Measurements from ENCODE around the gene PXN. TPM values are rescaled to one million over a fixed set of nuclear protein-coding genes. Genes with fewer than 3 reads are reported as not detected.

The PXN gene
- total RNA-seq, 2 donors from 2014 or later = 133 to 142 TPM

- Histone ChIP-seq H3K27me3 (no peaks in the 10 kb centered on the region), H3K27ac (peak overlapping the region; percentile 73), H3K9ac (ENCODE audit: low read depth in 2 of 2, low read length in 2 of 2) (peak overlapping the region; percentile 16 to 21), H3K9me3 (no peaks in the 10 kb centered on the region), H3K36me3 (no peaks in the 10 kb centered on the region), H3K4me3 (no peak overlapping the region), H3K4me1 (peaks cover 20% of the 10 kb centered on the region)
- DNase-seq = no peak
- intact Hi-C loops (cut with DNase I) = no loop called here
- no peak for TF ChIP-seq CTCF (IDR thresholded peaks at IDR 0.05)
These were observed 29.9 kb downstream of the PXN start for GRCh38 chr12:120235369-120236323.

DNA sequence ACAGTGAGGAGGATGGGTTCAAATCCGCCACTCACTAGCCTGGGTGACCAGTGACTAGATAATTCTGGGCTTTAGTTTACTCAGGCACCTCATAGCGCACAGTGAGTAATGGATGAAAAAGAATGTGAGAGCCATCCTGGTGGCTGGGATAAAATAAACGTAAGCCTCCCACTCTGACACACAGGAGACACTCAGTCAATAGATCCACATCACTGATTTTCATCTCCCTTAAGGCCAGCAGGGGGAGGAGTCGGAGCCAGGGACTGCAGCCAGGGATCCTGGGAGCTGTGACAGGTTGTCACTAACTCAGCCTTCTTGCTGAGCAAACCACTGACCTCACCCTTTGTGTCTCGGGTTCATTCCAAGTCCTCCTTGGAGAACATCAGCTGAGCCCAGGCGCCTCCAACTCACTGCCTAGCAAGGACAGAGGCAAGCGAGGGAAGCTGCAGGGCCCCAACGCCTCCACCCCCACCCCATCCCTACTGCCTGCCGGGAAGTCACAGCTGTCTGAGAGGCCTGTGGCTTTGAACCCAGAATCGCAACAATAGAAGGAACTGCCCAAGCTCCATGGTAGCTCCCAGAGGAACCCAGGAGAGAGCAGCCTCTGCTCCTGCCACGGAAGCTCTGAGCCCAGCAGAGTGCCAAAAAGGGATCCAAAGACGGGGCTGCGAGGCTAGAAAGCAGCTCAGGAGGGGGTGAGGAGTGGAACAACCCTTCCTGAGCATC is 30.7 kb downstream of the PXN start:
- Histone ChIP-seq H3K36me3 (no peaks in the 10 kb centered on the region), H3K27ac (peak overlapping the region; percentile 73), H3K4me3 (no peak overlapping the region), H3K9ac (ENCODE audit: low read depth in 2 of 2, low read length in 2 of 2) (peak overlapping the region; percentile 16 to 44), H3K4me1 (peaks cover 28% of the 10 kb centered on the region), H3K27me3 (no peaks in the 10 kb centered on the region), H3K9me3 (no peaks in the 10 kb centered on the region)
- peak; percentile 29 for TF ChIP-seq CTCF (IDR thresholded peaks at IDR 0.05)
- intact Hi-C loops (cut with DNase I) = no loop called here
- DNase-seq = peak; percentile 74

- Histone ChIP-seq H3K36me3 (no peaks in the 10 kb centered on the region), H3K9me3 (no peaks in the 10 kb centered on the region), H3K27me3 (no peaks in the 10 kb centered on the region), H3K4me1 (peaks cover 55% of the 10 kb centered on the region), H3K9ac (ENCODE audit: low read depth in 2 of 2, low read length in 2 of 2) (peak overlapping the region in 1 of 2 donors; percentile 65), H3K27ac (peak overlapping the region; percentile 86), H3K4me3 (no peak overlapping the region)
- peak; percentile 68 for DNase-seq
- no peak for TF ChIP-seq CTCF (IDR thresholded peaks at IDR 0.05)
- intact Hi-C loops (cut with DNase I) = no loop called here
These were observed 34.1 kb downstream of the PXN start for GRCh38 chr12:120231316-120232011.

- H3K9ac ChIP-seq (ENCODE audit: low read depth in 2 of 2, low read length in 2 of 2) = peak overlapping the region in 1 of 2 donors; percentile 65
- peaks cover 59% of the 10 kb centered on the region for H3K4me1 ChIP-seq
- H3K9me3 ChIP-seq = no peaks in the 10 kb centered on the region
- H3K27me3 ChIP-seq = no peaks in the 10 kb centered on the region
- no peak overlapping the region for H3K4me3 ChIP-seq
- no peaks in the 10 kb centered on the region for H3K36me3 ChIP-seq
- intact Hi-C loops (cut with DNase I) = no loop called here
- peak overlapping the region; percentile 86 for H3K27ac ChIP-seq
- DNase-seq = no peak
- TF ChIP-seq CTCF (IDR thresholded peaks at IDR 0.05) = no peak
These were observed 34.6 kb downstream of the PXN start for GRCh38 chr12:120230974-120231315.

- H3K9me3 ChIP-seq = no peaks in the 10 kb centered on the region
- peak; percentile 63 for DNase-seq
- no peaks in the 10 kb centered on the region for H3K36me3 ChIP-seq
- peaks cover 59% of the 10 kb centered on the region for H3K4me1 ChIP-seq
- no peaks in the 10 kb centered on the region for H3K27me3 ChIP-seq
- TF ChIP-seq CTCF (IDR thresholded peaks at IDR 0.05) = no peak
- peak overlapping the region; percentile 58 to 65 for H3K9ac ChIP-seq (ENCODE audit: low read depth in 2 of 2, low read length in 2 of 2)
- H3K27ac ChIP-seq = peak overlapping the region; percentile 86
- intact Hi-C loops (cut with DNase I) = no loop called here
- no peak overlapping the region for H3K4me3 ChIP-seq
These were observed 35.1 kb downstream of the PXN start for GRCh38 chr12:120230326-120230973.
